Measurements from ENCODE around the gene TRPV3. TPM values are rescaled to one million over a fixed set of nuclear protein-coding genes. Genes with fewer than 3 reads are reported as not detected.

Gene TRPV3
- total and polyA plus RNA-seq, 9 of the 15 experiments (the other 6 are each of a cell fraction or from before 2014, with no cell fraction given), result 0.03 to 0.42 (median 0.11) TPM; not detected in 1

DNA sequence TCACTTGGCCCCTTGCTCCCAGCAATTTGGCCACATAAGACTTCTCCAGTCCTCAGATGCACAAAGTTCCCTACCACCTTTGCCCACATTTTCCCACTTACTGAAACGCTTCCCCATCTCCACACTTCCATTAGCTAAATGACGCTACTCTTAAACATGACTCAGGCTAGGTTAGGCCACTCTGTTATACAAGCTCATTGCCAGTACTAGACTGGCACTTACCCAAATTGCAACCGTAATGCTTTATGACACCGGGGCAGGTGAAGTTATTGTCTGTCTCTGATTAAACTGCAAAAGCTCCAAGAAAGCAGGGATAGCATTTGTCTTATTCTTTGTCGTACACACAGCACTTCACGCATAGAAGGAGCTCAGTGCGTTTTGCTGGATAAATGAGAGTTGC lies 52.6 kb downstream of the TRPV3 start:
- intact Hi-C loops (cut with micrococcal nuclease), result no loop called here
- H3K27ac ChIP-seq (ENCODE audit: extremely low read depth, low read depth, low read length), result no peak overlapping the region
- FAIRE-seq, result no peak
- no peak overlapping the region for H2AFZ ChIP-seq (ENCODE audit: low read depth, low read length)
- in situ Hi-C loops (cut with MboI), result no loop called here
- no peaks in the 10 kb centered on the region for H3K36me3 ChIP-seq (ENCODE audit: control insufficient read depth, insufficient read depth, low read length)
- DNase-seq (ENCODE audit: extremely low read depth in 1 of 4, low spot score in 3 of 4), result no peak
- BruUV-seq (replicated peaks), result no TSS peak
- H3K9ac ChIP-seq (ENCODE audit: insufficient read depth in 1 of 2, low read depth in 2 of 2, low read length in 2 of 2), result no peak overlapping the region
- no peaks in the 10 kb centered on the region for H4K20me1 ChIP-seq (replicated peaks; ENCODE audit: control insufficient read depth, insufficient read depth, low read length)
- TF ChIP-seq CTBP1 (IDR thresholded peaks at IDR 0.05; ENCODE audit: borderline replicate concordance), result no peak
- TF ChIP-seq XRCC4 (IDR thresholded peaks at IDR 0.05; ENCODE audit: extremely low read depth, insufficient read depth, insufficient read length), result no peak
- no peak for TF ChIP-seq SNRNP70 (optimal IDR thresholded peaks at IDR 0.05; ENCODE audit: low read depth, low read length)
- TF ChIP-seq, protein P1, sequence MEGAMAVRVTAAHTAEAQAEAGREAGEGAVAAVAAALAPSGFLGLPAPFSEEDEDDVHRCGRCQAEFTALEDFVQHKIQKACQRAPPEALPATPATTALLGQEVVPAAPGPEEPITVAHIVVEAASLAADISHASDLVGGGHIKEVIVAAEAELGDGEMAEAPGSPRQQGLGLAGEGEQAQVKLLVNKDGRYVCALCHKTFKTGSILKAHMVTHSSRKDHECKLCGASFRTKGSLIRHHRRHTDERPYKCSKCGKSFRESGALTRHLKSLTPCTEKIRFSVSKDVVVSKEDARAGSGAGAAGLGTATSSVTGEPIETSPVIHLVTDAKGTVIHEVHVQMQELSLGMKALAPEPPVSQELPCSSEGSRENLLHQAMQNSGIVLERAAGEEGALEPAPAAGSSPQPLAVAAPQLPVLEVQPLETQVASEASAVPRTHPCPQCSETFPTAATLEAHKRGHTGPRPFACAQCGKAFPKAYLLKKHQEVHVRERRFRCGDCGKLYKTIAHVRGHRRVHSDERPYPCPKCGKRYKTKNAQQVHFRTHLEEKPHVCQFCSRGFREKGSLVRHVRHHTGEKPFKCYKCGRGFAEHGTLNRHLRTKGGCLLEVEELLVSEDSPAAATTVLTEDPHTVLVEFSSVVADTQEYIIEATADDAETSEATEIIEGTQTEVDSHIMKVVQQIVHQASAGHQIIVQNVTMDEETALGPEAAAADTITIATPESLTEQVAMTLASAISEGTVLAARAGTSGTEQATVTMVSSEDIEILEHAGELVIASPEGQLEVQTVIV (CRISPR knock-in tag; IDR thresholded peaks at IDR 0.05; ENCODE audit: borderline replicate concordance), result no peak
- TF ChIP-seq ZFPM2 (CRISPR knock-in tag; IDR thresholded peaks at IDR 0.05), result no peak
- no peak for TF ChIP-seq FOXJ2 (tag; IDR thresholded peaks at IDR 0.05)
- TF ChIP-seq, protein P2, sequence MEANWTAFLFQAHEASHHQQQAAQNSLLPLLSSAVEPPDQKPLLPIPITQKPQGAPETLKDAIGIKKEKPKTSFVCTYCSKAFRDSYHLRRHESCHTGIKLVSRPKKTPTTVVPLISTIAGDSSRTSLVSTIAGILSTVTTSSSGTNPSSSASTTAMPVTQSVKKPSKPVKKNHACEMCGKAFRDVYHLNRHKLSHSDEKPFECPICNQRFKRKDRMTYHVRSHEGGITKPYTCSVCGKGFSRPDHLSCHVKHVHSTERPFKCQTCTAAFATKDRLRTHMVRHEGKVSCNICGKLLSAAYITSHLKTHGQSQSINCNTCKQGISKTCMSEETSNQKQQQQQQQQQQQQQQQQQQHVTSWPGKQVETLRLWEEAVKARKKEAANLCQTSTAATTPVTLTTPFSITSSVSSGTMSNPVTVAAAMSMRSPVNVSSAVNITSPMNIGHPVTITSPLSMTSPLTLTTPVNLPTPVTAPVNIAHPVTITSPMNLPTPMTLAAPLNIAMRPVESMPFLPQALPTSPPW (CRISPR knock-in tag; IDR thresholded peaks at IDR 0.05), result no peak
- TF ChIP-seq, protein P3, sequence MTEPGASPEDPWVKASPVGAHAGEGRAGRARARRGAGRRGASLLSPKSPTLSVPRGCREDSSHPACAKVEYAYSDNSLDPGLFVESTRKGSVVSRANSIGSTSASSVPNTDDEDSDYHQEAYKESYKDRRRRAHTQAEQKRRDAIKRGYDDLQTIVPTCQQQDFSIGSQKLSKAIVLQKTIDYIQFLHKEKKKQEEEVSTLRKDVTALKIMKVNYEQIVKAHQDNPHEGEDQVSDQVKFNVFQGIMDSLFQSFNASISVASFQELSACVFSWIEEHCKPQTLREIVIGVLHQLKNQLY (CRISPR knock-in tag; conservative IDR thresholded peaks at IDR 0.05), result no peak
- TF ChIP-seq ZNF436 (CRISPR knock-in tag; IDR thresholded peaks at IDR 0.05), result no peak
- no peak for TF ChIP-seq ZNF57 (CRISPR knock-in tag; IDR thresholded peaks at IDR 0.05)
- no peak for TF ChIP-seq HDAC8 (tag; IDR thresholded peaks at IDR 0.05)
- TF ChIP-seq ESRRA (IDR thresholded peaks at IDR 0.05; ENCODE audit: borderline replicate concordance, low read depth), result no peak
- TF ChIP-seq ETV5 (CRISPR knock-in tag; IDR thresholded peaks at IDR 0.05; ENCODE audit: low read depth), result no peak
- TF ChIP-seq, protein P4, sequence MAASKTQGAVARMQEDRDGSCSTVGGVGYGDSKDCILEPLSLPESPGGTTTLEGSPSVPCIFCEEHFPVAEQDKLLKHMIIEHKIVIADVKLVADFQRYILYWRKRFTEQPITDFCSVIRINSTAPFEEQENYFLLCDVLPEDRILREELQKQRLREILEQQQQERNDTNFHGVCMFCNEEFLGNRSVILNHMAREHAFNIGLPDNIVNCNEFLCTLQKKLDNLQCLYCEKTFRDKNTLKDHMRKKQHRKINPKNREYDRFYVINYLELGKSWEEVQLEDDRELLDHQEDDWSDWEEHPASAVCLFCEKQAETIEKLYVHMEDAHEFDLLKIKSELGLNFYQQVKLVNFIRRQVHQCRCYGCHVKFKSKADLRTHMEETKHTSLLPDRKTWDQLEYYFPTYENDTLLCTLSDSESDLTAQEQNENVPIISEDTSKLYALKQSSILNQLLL (CRISPR knock-in tag; IDR thresholded peaks at IDR 0.05; ENCODE audit: borderline replicate concordance), result no peak
- TF ChIP-seq, protein P5, sequence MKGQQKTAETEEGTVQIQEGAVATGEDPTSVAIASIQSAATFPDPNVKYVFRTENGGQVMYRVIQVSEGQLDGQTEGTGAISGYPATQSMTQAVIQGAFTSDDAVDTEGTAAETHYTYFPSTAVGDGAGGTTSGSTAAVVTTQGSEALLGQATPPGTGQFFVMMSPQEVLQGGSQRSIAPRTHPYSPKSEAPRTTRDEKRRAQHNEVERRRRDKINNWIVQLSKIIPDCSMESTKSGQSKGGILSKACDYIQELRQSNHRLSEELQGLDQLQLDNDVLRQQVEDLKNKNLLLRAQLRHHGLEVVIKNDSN (CRISPR knock-in tag; IDR thresholded peaks at IDR 0.05), result no peak
- no peaks in the 10 kb centered on the region for H3K9me3 ChIP-seq (replicated peaks; ENCODE audit: control insufficient read depth, insufficient read depth, low read depth, low read length)
- CTCF ChIA-PET (ENCODE audit: low intra/inter-chr PET ratio), result no interaction called here
- no peaks in the 10 kb centered on the region for H3K9me1 ChIP-seq (ENCODE audit: control insufficient read depth, insufficient read depth, low read length)
- POLR2A ChIA-PET, result interaction anchor here (0.5 kb wide), 1 partner anchor 1987 kb away, joined by 3 read pairs; no protein-coding TSS in a partner anchor
- H3K4me3 ChIP-seq, result no peak overlapping the region
- no peak for ATAC-seq
- WGBS (ENCODE audit: insufficient coverage, low coverage, missing lambda C conversion rate), result 2% methylated on average over 7 of the region's 7 CpGs
- H3K79me2 ChIP-seq (ENCODE audit: control insufficient read depth, insufficient read depth, low read length), result no peaks in the 10 kb centered on the region
- no peaks in the 10 kb centered on the region for H3K4me1 ChIP-seq (replicated peaks in 1 of 2; ENCODE audit: control insufficient read depth in 2 of 2, insufficient read depth in 2 of 2, low read length in 2 of 2)
- H3K4me2 ChIP-seq (ENCODE audit: insufficient read depth, low read length), result no peak overlapping the region
- peaks cover 0 to 12% of the 10 kb centered on the region in 2 experiments; a peak in 1 of 5 replicates for H3K27me3 ChIP-seq (ENCODE audit: control insufficient read depth in 2 of 2, insufficient read depth in 2 of 2, low read length in 2 of 2)
